T follicular helper cell (primary cell): ENCODE results near the gene USP16.

Experiments
- DNase-seq: peaks from one replicate; pipeline ENCODE4 v3.0.0-alpha.2; 2020; ENCODE audit warnings: low read depth

USP16 gene

DNA sequence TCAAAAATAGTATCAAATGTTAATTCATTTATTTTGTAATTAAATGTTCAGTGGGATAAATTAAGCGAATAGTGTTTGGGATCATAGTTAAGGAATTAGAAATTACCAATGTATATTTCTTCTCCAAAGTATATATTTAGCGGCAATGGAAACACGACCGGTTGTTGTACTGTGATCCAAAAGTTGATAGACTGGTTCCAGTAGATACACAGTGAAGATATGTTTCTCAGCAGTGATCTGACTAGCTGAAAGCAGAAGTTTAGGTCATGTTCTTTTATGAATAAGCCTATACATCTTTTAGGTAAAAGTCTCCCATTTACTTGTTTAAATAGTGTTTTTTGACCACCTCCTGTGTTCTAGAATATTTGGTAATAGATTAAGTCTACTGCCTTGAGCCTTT lies 8.8 kb downstream of the USP16 start:
- no peak for DNase-seq

DNA sequence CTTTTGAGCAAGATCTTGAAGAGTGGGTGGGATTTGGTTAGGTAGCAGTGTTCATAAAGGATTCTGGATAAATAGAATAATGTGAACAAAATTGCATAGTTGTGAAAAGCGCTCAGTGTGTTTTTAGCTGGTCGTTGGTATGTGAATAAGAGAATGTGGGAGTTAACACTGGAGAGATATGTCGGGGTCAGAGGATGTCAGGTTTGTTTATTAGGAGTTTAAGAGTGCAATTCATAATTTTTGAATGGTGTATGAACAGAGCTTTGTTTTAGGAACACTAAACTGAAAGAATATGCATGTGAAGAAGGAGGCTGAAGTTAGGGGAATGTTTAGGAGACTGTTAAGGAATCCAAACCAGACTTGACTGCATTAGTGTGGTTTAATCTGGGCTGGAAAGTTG lies 9.4 kb downstream of the USP16 start:
- DNase-seq = no peak

DNA sequence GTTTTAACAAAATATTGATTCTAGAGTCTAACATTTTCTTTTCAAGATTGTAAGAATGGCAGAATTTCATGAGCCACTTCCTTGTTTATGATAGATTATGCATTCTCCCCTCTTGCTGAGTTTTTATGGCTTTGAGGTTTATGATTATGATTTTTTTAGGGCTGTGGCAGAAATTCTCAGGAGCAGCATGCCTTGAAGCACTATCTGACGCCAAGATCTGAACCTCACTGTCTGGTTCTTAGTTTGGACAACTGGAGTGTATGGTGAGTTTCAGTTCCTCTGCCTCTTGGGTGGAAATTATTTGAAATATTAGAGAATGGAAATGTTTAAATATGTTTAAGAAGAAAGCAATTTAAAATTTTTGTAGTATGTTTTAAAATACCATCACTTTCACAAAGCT lies 10.2 kb downstream of the USP16 start:
- no peak for DNase-seq

DNA sequence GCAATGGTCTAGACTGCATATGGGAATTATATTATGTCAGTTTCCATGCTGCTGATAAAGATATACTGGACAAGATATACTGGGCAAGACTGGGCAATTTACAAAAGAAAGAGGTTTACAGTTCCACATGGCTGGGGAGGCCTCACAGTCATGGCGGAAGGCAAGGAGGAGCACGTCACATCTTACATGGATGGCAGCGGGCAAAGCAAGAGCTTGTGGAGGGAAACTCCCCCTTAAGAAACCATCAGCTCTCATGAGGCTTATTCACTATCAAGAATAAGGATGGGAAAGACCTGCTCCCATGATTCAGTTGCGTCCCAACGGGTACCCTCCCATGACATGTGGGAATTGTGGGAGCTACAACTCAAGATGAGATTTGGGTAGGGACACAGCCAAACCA lies 27.8 kb downstream of the USP16 start:
- no peak for DNase-seq

DNA sequence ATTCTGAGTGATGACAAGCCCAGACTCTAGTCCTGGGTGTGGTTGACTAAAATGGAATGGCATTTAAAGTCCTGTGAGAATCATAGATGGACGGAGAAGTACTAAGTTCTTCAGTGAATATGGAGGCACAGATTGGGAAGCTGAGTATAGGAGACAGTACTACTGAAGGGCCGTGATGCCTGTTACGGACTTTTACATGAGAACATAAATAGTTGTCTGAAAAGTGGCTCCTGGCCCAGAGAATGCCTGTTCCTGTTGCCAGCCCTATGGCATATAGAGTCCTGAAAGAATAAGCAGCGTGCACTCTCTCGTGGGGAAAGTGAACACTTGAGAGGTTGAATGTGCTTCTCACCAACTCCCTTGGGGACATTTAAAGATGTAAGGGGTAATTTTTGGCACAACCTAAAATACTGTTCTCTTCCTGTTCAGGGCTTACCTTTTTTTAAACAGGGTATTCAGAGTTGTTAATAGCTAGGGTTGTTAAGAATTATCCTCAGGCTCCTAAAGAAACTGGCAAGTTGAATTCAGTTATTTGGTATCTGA lies 28.6 kb downstream of the USP16 start:
- no peak for DNase-seq

DNA sequence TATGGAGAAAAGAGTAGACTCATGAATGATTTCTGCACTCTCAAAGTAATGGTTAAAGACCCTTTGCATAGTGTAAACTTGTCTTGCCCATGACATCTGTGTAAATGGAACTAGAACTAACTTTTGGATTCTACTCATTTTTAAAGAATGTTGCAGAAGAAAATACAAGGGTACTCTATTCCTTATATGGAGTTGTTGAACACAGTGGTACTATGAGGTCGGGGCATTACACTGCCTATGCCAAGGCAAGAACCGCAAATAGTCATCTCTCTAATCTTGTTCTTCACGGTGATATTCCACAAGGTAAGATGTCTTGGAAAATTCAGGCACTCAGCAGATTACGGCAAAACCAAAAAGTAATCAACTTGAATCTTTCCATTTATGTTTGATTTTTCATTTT lies 29.2 kb downstream of the USP16 start:
- no peak for DNase-seq

DNA sequence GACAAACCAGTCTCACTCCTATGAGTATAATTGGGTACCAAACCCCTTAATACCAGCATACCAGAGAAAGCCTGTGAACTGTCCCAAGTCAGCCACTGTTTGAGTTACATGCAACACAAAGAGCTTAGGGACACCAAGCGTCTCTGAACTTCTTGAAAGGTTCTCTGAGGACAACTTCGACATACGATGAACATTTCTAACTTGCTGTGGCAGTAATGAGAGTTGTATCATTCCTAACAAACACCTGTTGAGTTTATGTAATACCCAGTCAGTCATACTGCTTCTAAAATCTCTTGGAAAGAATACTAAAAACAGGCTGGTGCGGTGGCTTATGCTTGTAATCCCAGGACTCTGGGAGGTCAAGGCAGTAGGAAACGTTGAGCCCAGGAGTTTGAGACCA lies 30.6 kb downstream of the USP16 start:
- DNase-seq = no peak

DNA sequence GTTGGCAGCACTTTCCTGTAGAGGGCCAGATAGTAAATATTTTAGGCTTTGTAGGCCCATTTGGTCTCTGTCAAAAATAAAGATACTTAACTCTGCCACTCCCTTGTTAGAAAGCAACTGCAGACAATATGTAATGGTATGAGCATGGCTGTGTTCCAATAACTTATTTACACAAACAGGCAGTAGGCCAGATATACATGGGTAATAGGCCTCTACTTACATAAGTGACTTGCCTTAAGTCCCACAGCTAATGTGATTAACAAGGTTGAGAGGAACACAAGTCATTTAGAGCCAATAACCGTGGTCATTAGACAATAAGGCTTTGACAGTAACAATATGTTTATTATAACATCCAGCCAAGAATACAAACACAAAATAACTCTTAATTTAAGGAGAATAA lies 31.5 kb downstream of the USP16 start:
- DNase-seq = no peak

DNA sequence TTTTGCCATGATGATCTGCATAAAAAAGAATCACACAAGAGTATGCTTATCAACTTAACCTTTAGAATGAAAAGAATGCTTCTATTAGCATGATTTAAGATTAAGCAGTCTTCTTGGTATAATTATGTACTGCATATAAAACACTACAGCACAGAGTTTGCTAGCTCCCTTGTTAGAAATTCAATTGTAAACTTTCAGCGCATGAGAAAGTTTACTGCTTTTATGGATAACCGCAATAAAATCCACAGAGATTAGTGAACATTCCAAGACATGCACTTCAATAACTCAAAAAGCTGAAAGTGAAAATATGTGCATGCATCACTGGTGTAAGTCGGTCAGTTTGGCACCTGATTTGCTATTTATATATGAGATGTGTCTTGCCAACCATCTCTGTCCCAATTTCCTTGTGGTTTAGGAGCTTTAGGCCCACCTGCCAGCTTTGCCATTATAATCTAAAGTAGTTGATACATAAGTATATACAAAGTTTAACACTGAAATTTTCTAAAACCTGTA lies 32.1 kb downstream of the USP16 start:
- DNase-seq = no peak

DNA sequence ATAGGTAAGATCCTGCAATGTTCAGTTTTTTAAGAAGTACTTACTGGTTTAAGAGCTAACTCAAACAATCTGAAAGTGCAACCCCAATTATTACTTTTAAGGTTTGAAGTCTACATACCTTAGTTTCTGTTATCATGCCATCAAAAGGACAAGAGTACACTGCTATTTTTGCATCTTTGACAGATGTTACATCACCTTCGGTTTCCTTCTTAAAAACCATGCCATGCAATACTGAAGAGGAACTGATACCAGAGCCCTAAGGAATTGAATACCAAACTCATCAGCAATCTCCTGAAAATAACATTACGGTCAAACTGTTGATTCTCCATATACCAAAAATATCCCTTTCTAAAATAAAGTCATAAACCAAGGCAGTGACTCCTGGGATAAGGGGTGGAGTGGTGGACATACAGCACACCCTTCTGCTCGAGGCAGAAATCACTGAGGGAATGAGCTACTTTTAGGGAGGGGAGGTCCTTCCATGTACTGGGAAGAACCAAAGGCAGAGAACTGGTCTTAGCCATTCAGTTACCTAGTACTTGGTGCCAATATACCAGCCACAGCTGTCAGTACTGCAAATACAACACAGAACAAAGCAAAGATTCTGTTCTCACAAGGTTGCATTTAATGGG lies 40.5 kb downstream of the USP16 start:
- no peak for DNase-seq

DNA sequence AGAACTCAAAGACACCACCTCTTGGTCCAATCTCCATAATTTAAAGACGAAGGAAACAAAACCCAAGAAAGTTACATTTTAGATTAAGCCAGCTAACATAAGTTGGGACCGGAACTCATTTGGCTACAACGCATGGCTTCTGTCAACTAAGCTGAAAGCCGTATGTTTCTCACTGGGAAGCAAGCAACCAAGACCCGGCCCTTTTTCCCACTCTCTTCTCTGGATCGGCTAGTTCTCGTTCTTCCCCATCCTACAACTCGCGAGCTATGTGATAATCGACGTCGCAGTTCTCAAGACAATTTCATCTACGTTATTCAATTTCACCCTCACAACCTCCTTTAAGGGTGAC lies 48.4 kb downstream of the USP16 start:
- no peak for DNase-seq

DNA sequence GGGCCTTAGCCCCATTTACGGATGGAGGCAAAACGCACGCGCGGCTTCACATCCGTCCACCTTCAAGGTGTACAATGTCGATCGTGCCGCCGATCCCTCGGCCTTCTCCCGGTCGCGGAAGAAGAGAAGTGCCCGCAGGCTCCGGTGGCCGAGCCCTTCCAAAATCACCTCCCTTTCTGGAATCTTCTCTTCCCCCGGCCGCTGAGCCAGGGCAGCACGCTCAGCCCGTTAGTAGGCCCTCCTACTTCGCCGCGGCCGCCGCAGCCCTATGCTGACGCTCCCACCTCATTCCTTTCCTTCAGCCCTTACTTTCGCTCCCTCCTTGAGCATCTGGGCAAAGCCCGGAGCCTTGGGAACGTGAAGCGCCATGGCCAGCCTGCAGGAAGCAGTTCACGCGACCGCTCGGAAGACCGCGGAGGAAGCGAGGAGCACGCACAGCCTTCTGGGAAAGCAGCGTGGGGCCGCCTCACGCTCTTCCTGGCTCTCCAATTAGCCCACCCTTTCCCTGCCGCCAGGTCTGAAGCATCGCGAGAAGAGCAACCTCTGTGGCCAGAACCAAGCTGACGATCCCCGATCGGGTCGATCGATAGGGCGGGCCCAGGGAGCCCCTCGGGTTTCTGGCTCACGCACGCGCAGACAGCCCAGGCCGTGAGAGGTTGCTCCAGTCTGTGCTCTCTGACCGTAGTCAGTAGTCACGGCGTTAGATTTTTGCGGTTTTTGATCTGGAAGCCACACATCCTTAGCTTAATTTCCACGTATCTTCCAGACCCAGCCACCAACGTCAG lies 48.9 kb downstream of the USP16 start, which contains the start of gene CCT8:
Gene CCT8, minus strand, starts transcription at position 427 of the 785 bp plus-strand sequence. Its CDS starts 58 bp downstream, at position 369.
- peak; percentile 99 for DNase-seq

DNA sequence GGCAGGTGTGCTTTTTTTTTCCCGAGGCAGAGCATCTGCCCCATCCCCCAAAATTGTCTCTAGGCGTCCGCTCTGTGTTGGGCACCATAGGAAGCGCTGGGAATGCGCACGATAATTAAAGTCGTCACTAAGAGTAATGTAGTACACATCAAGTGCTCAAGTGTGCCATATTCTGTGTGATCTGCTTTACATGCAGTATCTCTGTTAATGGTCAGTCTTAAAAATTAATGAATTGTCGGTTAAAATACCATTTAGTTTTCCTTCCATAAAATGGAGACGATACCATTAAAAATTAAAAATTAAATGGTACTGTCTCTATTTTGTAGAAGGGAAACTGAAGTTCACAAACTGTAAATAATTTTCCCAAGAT lies 49.5 kb downstream of the USP16 start:
- DNase-seq = no peak

DNA sequence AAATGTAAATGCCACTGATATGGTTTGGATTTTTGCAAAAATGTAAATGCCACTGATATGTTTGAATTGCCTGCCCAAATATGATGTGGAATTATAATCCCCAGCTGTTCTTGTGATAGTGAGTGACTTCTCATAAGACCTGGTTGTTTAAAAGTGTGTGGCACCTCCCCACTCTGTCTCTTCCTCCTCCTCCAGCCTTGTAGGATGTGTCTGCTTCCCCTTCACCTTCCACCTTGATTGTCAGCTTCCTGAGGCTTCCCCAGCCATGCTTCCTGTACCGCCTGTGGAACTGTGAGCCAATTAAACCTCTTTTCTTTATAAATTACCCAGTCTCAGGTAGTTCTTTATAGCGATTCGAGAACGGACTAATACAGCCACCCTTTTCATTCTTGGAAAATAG lies 50.3 kb downstream of the USP16 start:
- no peak for DNase-seq

DNA sequence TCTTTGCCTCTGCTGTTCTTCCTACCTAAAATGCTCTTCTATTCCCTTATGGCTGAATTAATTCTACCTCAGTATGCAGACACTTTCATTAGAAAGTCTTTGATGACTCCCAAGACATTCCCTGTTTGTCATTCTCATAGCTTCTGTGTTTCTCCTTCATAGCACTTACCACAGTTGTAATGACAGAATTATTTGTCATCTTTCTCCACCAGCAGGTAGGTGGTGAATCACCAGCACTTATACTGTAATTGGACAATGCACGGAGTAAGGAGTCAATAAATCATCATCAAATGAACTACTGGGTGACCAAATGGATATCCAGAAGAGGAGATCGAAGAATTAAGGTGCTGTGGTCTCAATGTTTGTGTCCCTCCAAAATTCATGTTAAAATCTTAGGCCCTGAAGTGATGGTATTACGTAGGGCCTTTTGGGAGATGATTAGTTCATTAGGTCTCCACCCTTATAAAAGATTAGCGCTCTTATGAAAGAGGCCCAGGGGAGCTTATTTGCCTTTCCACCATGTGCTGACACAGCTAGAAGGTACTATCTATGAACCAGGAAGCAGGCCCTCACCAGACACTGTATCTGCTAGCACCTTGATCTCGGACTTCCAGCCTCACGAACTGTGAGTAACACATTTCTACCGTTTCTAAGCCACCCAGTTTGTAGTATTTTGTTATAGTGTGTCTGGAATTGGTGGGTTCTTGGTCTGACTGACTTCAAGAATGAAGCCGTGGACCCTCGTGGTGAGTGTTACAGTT lies 51.4 kb downstream of the USP16 start:
- DNase-seq = no peak

DNA sequence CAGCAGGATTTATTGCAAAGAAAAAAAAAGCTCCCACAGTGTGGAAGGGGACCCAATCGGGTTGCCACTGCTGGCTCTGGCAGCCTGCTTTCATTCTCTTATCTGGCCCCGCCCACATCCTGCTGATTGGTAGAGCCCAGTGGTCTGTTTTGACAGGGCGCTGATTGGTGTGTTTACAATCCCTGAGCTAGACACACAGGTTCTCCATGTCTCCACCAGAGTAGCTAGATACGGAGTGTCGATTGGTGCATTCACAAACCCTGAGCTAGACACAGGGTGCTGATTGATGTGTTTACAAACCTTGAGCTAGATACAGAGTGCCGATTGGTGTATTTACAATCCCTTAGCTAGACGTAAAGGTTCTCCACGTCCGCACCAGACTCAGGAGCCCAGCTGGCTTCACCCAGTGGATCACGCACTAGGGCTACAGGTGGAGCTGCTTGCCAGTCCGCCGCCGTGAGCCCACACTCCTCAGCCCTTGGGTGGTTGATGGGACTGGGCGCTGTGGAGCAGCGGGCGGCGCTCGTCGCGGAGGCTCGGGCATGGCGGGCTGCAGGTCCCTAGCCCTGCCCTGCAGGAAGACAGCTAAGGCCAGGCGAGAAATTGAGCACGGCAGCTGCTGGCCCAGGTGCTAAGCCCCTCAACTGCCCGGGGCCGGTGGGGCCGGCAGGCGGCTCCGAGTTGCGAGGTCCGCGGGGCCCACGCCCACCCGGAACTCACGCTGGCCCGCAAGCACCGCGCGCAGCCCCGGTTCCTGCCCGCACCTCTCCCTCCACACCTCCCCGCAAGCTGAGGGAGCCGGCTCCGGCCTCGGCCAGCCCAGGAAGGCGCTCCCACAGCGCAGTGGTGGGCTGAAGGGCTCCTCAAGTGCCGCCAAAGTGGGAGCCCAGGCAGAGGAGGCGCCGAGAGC lies 52.5 kb downstream of the USP16 start:
- DNase-seq = peak; percentile 52

DNA sequence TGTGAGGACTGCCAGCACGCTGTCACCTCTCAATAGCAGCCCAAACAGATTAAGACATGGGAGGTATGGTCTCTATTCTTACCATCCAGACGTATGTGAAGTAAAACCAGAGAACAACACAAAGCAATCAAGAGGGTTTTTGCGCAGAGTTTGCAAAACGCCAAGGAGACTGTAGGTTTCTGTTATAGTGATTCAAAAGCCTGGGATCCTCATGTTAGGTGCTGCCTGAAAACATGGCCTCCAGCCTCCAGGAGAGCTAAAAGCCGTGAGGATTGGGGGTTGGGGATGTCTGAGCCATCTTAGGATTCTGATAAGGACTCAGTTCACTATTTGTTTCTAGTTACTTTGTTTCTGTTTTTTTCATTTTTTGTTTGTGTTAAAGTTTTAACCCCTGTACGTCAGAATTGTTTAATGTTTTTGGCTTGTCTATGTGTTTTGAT lies 53.2 kb downstream of the USP16 start:
- no peak for DNase-seq

DNA sequence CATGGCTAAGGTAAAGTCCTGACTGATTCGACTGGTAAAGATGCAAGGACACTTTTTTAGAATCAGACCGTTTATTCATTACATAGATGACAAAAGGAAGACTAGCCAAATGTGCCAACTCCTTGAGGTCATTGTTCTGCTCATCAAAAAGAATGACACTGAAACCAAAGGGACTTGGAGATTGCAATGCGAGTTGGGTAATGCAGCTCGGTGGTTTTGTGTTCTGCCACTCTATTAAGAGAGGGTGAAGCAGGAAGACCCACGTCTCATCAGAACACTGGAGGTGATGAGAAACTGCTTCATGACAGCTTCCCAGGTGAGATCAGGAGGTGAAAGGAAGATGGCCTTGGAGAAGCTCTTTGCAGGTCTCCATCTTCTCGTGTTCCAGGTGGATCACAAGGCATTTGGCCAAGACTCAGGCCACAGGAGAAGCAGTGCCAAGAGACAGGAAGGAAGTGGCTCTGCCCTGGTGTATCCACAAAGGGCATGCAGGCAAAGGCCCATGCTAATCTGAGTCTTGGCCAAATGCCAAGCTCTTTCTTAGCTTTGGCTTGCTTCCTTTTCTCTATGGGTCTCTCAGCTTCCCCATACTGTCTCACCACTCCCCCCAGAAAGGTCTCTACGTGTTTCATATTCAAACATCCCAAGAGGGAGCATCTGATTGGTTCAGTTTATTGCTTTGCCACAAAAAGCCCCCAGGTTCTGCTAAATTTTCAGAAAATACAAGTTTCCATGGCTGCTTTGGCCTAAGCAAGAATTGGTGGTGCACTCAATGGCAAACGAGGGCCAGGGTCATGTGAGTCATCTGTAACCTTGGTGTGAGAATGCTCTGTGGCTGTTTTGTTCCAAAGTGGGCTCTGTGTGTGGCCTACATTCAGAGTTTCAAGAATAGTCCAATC lies 54.6 kb downstream of the USP16 start:
- DNase-seq = no peak

DNA sequence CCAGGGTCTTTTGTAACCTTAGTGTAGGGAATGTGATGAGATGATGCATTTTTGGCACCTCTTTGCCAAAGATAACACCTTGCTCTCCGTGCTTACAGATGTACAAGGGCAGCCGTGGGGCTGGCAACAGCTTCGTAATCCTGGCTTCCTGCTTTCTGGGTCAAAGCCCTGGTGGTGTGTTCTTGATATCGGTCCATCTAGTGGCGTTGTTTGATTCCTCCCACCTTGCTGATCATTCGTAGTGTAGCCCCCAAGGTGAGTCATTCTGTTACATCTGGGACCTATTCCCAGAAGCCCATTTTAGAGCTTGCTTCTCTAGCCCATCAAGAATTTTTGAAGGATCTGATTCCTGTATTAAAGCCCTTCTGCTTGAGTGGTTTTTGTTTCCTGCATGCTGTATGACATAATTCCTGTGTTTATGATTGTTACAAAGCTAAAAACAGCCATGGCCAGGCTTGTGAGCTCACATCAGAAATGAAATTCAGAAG lies 56.0 kb downstream of the USP16 start:
- no peak for DNase-seq
